SK-N-SH (cell line): ENCODE measurements around the gene TRAF4. TPM values are rescaled to one million over a fixed set of nuclear protein-coding genes. Genes with fewer than 3 reads are reported as not detected.
A peak's percentile ranks its signal among the peaks of the same experiment; 100 is the strongest.

Source experiments
- CTCF ChIA-PET: fragments of 300-600, 350-600 bp; formaldehyde crosslinking; extraction: SDS; loops from one replicate; lab custom pipeline; 2021; lab: Yijun Ruan, JAX
- POLR2A ChIA-PET: fragments of 350-600 bp; sonication (Branson Sonifier 250); formaldehyde crosslinking; extraction: SDS; loops from one replicate; lab custom pipeline; 2020; ENCODE audit warnings: antibody characterized with exemption, inconsistent platforms; lab: Yijun Ruan, JAX
- DNase-seq: peaks from one replicate; pipeline ENCODE4 v3.0.0; 2012
- H2AFZ ChIP-seq: fragments of 200-600 bp; sonication (generic); 2 replicates; pipeline ENCODE4 v1.8.1; 2016; ENCODE audit warnings: antibody characterized with exemption, mild to moderate bottlenecking, low read depth
- H3F3A ChIP-seq: fragments of 200-600 bp; sonication (generic); replicated peaks from 2 replicates; pipeline ENCODE3; 2016; ENCODE audit warnings: antibody characterized with exemption, mild to moderate bottlenecking; ENCODE audit not compliant: insufficient read depth
- H3K27ac ChIP-seq, 2 experiments: fragments of 200-500 bp in 1 of 2; fragments of 200-600 bp in 1 of 2; sonication (Bioruptor generic) in 1 of 2; sonication (generic), shearing (Covaris generic) in 1 of 2; 2 replicates each; pipeline versions ENCODE4 v1.5.1 to v1.6.1; 2014 to 2016; ENCODE audit warnings: low read depth in 2 of 2, inconsistent platforms in 1 of 2, low read length in 1 of 2, mild to moderate bottlenecking in 1 of 2, mixed read lengths in 1 of 2
- H3K27me3 ChIP-seq: fragments of 200-600 bp; sonication (generic), shearing (Covaris generic); 2 replicates; pipeline ENCODE4 v1.6.1; 2016; ENCODE audit warnings: mixed run types; ENCODE audit not compliant: insufficient read depth
- H3K36me3 ChIP-seq, 2 experiments: fragments of 200-500 bp in 1 of 2; fragments of 200-600 bp in 1 of 2; sonication (Bioruptor generic) in 1 of 2; sonication (generic) in 1 of 2; replicated peaks in 1 of 2; 2 replicates each; pipeline versions ENCODE3 to v1.5.1; 2014 to 2016; ENCODE audit warnings: low read length in 1 of 2, mild to moderate bottlenecking in 1 of 2; ENCODE audit not compliant: insufficient read depth in 2 of 2, control insufficient read depth in 1 of 2
- H3K4me1 ChIP-seq, 2 experiments: fragments of 200-500 bp in 1 of 2; fragments of 200-600 bp in 1 of 2; sonication (Bioruptor generic) in 1 of 2; sonication (generic), shearing (Covaris generic) in 1 of 2; 2 replicates each; pipeline versions ENCODE4 v1.5.1 to v1.6.1; 2014 to 2016; ENCODE audit warnings: low read depth in 1 of 2, low read length in 1 of 2, mixed run types in 1 of 2; ENCODE audit not compliant: insufficient read depth in 2 of 2, control insufficient read depth in 1 of 2
- H3K4me2 ChIP-seq: fragments of 200-600 bp; sonication (generic), shearing (Covaris generic); 2 replicates; pipeline ENCODE4 v1.6.1; 2017; ENCODE audit warnings: mixed run types
- H3K4me3 ChIP-seq, 2 experiments: fragments of 200-500 bp in 1 of 2; fragments of 200-600 bp in 1 of 2; sonication (Bioruptor generic) in 1 of 2; sonication (generic), shearing (Covaris generic) in 1 of 2; 2 replicates each; pipeline versions ENCODE4 v1.5.1 to v1.8.1; 2014 to 2016; ENCODE audit warnings: low read depth in 2 of 2, inconsistent platforms in 1 of 2, low read length in 1 of 2, mild to moderate bottlenecking in 1 of 2, mixed read lengths in 1 of 2, moderate library complexity in 1 of 2
- H3K79me2 ChIP-seq: fragments of 200-600 bp; sonication (generic); 2 replicates; pipeline ENCODE4 v1.8.1; 2017; ENCODE audit warnings: mild to moderate bottlenecking; ENCODE audit not compliant: insufficient read depth
- H3K9ac ChIP-seq: fragments of 200-600 bp; sonication (generic); 2 replicates; pipeline ENCODE4 v1.6.1; 2017; ENCODE audit warnings: mixed run types
- H3K9me2 ChIP-seq: fragments of 200-600 bp; sonication (generic); 2 replicates; pipeline ENCODE4 v1.6.1; 2017; ENCODE audit warnings: mixed run types
- H3K9me3 ChIP-seq: fragments of 200-600 bp; sonication (generic); 2 replicates; pipeline ENCODE4 v1.6.1; 2017; ENCODE audit warnings: mixed run types, mild to moderate bottlenecking, moderate library complexity
- H4K20me1 ChIP-seq: fragments of 200-600 bp; sonication (generic); 2 replicates; pipeline ENCODE4 v1.6.1; 2017; ENCODE audit warnings: mild to moderate bottlenecking, mixed run types; ENCODE audit not compliant: insufficient read depth
- EP300 ChIP-seq, 2 experiments: IDR thresholded peaks; 2 replicates each; pipeline versions ENCODE4 v1.4.0 to v1.6.1; 2012; ENCODE audit warnings: borderline replicate concordance in 1 of 2, low read depth in 1 of 2, low read length in 1 of 2
- EZH2phosphoT487 ChIP-seq: fragments of 200-600 bp; sonication (generic); IDR thresholded peaks from 2 replicates; pipeline ENCODE4 v1.6.1; 2017; ENCODE audit warnings: low read depth, mixed run types, mild to moderate bottlenecking, antibody characterized with exemption, moderate library complexity, borderline replicate concordance
- FOXJ3 ChIP-seq: sonication (generic); formaldehyde crosslinking; IDR thresholded peaks from 2 replicates; pipeline ENCODE4 v1.5.1; 2020; ENCODE audit warnings: mild to moderate bottlenecking, missing genetic modification reagents
- GATA2 ChIP-seq: sonication (generic); formaldehyde crosslinking; IDR thresholded peaks from 2 replicates; pipeline ENCODE4 v1.5.0; 2020; ENCODE audit warnings: mild to moderate bottlenecking, missing genetic modification reagents
- JUND ChIP-seq: IDR thresholded peaks from 2 replicates; pipeline ENCODE4 v1.4.0; 2012
- MEF2A ChIP-seq: IDR thresholded peaks from 2 replicates; pipeline ENCODE4 v1.4.0; 2012; ENCODE audit warnings: low read depth, borderline replicate concordance
- NFIC ChIP-seq: IDR thresholded peaks from 2 replicates; pipeline ENCODE4 v1.4.0; 2012; ENCODE audit warnings: borderline replicate concordance
- NRF1 ChIP-seq: IDR thresholded peaks from 2 replicates; pipeline ENCODE4 v1.6.1; 2012; ENCODE audit warnings: low read depth, mild to moderate bottlenecking, low read length
- POLR2AphosphoS5 ChIP-seq: IDR thresholded peaks from 2 replicates; pipeline ENCODE4 v1.6.1; 2012; ENCODE audit warnings: low read depth, low read length
- RAD21 ChIP-seq: IDR thresholded peaks from 2 replicates; pipeline ENCODE4 v1.6.1; 2012; ENCODE audit warnings: mild to moderate bottlenecking, low read length
- RCOR1 ChIP-seq: fragments of 150-350 bp; IDR thresholded peaks from 2 replicates; pipeline ENCODE4 v1.6.1; 2017; ENCODE audit warnings: antibody characterized with exemption, low read length
- SMC3 ChIP-seq: IDR thresholded peaks from 2 replicates; pipeline ENCODE4 v1.6.1; 2012; ENCODE audit warnings: low read depth, low read length, improper control_type of control experiment
- TAF1 ChIP-seq: IDR thresholded peaks from 2 replicates; pipeline ENCODE4 v1.6.1; 2012; ENCODE audit warnings: low read depth, mild to moderate bottlenecking, low read length, moderate library complexity, borderline replicate concordance
- TCF12 ChIP-seq: IDR thresholded peaks from 2 replicates; pipeline ENCODE4 v1.4.0; 2012
- TEAD4 ChIP-seq: IDR thresholded peaks from 2 replicates; pipeline ENCODE4 v1.4.0; 2012; ENCODE audit warnings: mild to moderate bottlenecking, borderline replicate concordance; ENCODE audit not compliant: insufficient read depth
- WGBS: methylation state at CpG from one replicate; pipeline ENCODE4 v1.1.6; 2017; ENCODE audit warnings: low lambda C conversion rate; 5-methylcytosine and 5-hydroxymethylcytosine counted together
- polyA plus RNA-seq, 3 experiments: library from polyadenylated mRNA; depleted of rRNA; stranded (reverse); fragments of >200 nt; gene quantifications; 2 replicates each; pipeline ENCODE4 v1.2.3, GENCODE V29; 2012
- TF ChIP-seq, protein P1 (sequence below): fragments of 150-350 bp; IDR thresholded peaks from 2 replicates; pipeline ENCODE4 v1.6.1; 2016; ENCODE audit warnings: mild to moderate bottlenecking, low read depth, low read length
- TF ChIP-seq, protein P2 (sequence below): fragments of 200-600 bp; sonication (generic); IDR thresholded peaks from 2 replicates; pipeline ENCODE4 v1.6.1; 2017; ENCODE audit warnings: antibody characterized with exemption, mild to moderate bottlenecking, moderate library complexity
- TF ChIP-seq, protein P3 (sequence below): IDR thresholded peaks from 2 replicates; pipeline ENCODE4; 2012
- TF ChIP-seq, protein P4 (sequence below): fragments of 150-350 bp; IDR thresholded peaks from 2 replicates; pipeline ENCODE4 v1.6.1; 2017; ENCODE audit warnings: antibody characterized with exemption, low read length, low read depth, borderline replicate concordance
- TF ChIP-seq, protein P5 (sequence below): IDR thresholded peaks from 2 replicates; pipeline ENCODE4 v1.4.0; 2012; ENCODE audit warnings: low read depth, borderline replicate concordance
- TF ChIP-seq, protein P6 (sequence below): IDR thresholded peaks from 2 replicates; pipeline ENCODE4 v1.4.0; 2012; ENCODE audit warnings: low read depth

TRAF4 gene, protein sequence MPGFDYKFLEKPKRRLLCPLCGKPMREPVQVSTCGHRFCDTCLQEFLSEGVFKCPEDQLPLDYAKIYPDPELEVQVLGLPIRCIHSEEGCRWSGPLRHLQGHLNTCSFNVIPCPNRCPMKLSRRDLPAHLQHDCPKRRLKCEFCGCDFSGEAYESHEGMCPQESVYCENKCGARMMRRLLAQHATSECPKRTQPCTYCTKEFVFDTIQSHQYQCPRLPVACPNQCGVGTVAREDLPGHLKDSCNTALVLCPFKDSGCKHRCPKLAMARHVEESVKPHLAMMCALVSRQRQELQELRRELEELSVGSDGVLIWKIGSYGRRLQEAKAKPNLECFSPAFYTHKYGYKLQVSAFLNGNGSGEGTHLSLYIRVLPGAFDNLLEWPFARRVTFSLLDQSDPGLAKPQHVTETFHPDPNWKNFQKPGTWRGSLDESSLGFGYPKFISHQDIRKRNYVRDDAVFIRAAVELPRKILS
- 95.7 and 104 TPM in 2 replicates for polyA plus RNA-seq (2012; rRNA removed)
- 25.9 and 50.9 TPM in 2 replicates for polyA plus RNA-seq (2012; cell fraction: cytosol; rRNA removed)
- polyA plus RNA-seq (2012; cell fraction: nucleus; rRNA removed) = 357 and 400 TPM in 2 replicates

DNA sequence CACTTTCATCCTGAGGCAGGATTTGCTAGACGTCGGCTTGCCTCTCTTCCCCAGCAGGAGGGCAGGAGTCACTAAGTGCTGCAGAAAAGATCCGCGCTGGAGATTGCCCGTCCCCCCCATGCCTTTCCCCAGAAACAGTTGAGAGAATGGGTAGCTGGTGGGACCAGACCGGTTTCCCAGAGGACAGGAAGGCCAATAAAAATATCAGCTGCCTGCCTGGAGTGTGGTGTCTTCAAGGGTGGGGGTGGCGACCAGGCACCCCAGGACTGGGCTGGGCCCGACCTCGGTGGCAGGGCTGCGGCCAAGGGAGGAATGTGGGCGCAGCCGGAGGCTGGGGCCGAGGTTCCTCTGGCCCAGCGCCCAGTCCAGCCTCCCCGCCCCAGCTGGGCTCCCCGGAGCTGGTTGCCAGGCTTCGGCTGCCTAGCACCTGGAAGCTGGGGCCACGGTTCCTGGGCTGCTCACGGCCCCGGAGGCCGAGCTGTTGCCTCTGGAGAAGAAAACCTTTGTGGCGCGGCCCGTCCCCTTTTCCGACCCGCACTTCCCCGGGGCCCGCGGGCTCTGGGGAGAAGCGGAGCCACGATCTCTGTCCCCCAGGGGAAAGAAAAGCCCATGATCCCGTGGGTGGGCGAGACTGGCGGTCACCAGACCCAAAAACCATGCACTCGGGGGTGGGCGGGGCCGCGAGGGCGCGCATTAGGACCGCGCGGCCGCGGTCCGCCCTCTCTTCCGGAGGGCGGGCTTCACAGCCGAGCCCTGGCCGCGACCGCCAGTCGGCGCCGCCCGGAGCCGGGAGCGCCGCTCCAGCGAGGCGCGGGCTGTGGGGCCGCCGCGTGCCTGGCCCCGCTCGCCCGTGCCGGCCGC is at the start of gene TRAF4:
Gene TRAF4 (plus strand): TSS at position 769 of the 861 bp plus-strand sequence. CDS start 102 bp downstream, outside the sequence.
- Histone ChIP-seq H3K4me1 (peaks cover 23 to 46% of the 10 kb centered on the region in 2 experiments; a peak in 3 of 4 replicates), H3K9me3 (no peaks in the 10 kb centered on the region), H3F3A (peaks cover 27% of the 10 kb centered on the region), H3K79me2 (peaks cover 47% of the 10 kb centered on the region), H3K9ac (peak within 1 kb of the TSS; percentile 91), H3K36me3 (peaks cover 9 to 19% of the 10 kb centered on the region in 2 experiments), H3K27ac (peak within 1 kb of the TSS; percentile 97 to 98), H3K27me3 (no peaks in the 10 kb centered on the region), H3K4me3 (peak within 1 kb of the TSS; percentile 83 to 95), H2AFZ (peak within 1 kb of the TSS; percentile 81), H3K9me2 (no peaks in the 10 kb centered on the region), H4K20me1 (peaks cover 38% of the 10 kb centered on the region), H3K4me2 (peak within 1 kb of the TSS; percentile 99)
- ChIA-PET POLR2A (interaction anchor here (0.6 to 6.6 kb wide), 8 partner anchors 8 to 69 kb away, joined by 3 to 90 read pairs (median 4); partner anchors contain the start of genes NEK8, RPL23A and TLCD1), CTCF (interaction anchor here (0.7 to 20.4 kb wide), 5 partner anchors 11 to 374 kb away, joined by 3 to 612 read pairs (median 4); partner anchors contain the start of genes NEK8, RPL23A and TLCD1)
- 1% methylated on average over 40 of the region's 70 CpGs for WGBS
- DNase-seq = peak; percentile 92
- TF ChIP-seq, protein P1, sequence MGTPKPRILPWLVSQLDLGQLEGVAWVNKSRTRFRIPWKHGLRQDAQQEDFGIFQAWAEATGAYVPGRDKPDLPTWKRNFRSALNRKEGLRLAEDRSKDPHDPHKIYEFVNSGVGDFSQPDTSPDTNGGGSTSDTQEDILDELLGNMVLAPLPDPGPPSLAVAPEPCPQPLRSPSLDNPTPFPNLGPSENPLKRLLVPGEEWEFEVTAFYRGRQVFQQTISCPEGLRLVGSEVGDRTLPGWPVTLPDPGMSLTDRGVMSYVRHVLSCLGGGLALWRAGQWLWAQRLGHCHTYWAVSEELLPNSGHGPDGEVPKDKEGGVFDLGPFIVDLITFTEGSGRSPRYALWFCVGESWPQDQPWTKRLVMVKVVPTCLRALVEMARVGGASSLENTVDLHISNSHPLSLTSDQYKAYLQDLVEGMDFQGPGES = no peak
- TF ChIP-seq TCF12 (peak; percentile 40), NRF1 (no peak), RAD21 (0 out of 2 replicates have a peak, but pooled peaks have one; percentile 10), EZH2phosphoT487 (no peak), SMC3 (0 out of 2 replicates have a peak, but pooled peaks have one; percentile 19), MEF2A (no peak), GATA2 (CRISPR knock-in tag) (peak; percentile 89), NFIC (peak; percentile 82), POLR2AphosphoS5 (peak; percentile 89), RCOR1 (no peak), FOXJ3 (CRISPR knock-in tag) (peak; percentile 45; the same call in 1 of the 2 replicates), TEAD4 (peak; percentile 56; the same call in 1 of the 2 replicates), TAF1 (peak; percentile 82), JUND (no peak; the same call in 1 of the 2 replicates), EP300 (IDR thresholded peaks at IDR 0.05; ENCODE audit: borderline replicate concordance in 1 of 2, low read depth in 1 of 2, low read length in 1 of 2) (0 out of 4 replicates have a peak, but pooled peaks of 1 of the 2 experiments have one; percentile 2)
- TF ChIP-seq, protein P2, sequence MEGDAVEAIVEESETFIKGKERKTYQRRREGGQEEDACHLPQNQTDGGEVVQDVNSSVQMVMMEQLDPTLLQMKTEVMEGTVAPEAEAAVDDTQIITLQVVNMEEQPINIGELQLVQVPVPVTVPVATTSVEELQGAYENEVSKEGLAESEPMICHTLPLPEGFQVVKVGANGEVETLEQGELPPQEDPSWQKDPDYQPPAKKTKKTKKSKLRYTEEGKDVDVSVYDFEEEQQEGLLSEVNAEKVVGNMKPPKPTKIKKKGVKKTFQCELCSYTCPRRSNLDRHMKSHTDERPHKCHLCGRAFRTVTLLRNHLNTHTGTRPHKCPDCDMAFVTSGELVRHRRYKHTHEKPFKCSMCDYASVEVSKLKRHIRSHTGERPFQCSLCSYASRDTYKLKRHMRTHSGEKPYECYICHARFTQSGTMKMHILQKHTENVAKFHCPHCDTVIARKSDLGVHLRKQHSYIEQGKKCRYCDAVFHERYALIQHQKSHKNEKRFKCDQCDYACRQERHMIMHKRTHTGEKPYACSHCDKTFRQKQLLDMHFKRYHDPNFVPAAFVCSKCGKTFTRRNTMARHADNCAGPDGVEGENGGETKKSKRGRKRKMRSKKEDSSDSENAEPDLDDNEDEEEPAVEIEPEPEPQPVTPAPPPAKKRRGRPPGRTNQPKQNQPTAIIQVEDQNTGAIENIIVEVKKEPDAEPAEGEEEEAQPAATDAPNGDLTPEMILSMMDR = no peak
- TF ChIP-seq, protein P3, sequence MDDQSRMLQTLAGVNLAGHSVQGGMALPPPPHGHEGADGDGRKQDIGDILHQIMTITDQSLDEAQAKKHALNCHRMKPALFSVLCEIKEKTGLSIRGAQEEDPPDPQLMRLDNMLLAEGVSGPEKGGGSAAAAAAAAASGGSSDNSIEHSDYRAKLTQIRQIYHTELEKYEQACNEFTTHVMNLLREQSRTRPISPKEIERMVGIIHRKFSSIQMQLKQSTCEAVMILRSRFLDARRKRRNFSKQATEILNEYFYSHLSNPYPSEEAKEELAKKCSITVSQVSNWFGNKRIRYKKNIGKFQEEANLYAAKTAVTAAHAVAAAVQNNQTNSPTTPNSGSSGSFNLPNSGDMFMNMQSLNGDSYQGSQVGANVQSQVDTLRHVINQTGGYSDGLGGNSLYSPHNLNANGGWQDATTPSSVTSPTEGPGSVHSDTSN = peak; percentile 23
- TF ChIP-seq, protein P4, sequence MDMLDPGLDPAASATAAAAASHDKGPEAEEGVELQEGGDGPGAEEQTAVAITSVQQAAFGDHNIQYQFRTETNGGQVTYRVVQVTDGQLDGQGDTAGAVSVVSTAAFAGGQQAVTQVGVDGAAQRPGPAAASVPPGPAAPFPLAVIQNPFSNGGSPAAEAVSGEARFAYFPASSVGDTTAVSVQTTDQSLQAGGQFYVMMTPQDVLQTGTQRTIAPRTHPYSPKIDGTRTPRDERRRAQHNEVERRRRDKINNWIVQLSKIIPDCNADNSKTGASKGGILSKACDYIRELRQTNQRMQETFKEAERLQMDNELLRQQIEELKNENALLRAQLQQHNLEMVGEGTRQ = no peak
- TF ChIP-seq, protein P5, sequence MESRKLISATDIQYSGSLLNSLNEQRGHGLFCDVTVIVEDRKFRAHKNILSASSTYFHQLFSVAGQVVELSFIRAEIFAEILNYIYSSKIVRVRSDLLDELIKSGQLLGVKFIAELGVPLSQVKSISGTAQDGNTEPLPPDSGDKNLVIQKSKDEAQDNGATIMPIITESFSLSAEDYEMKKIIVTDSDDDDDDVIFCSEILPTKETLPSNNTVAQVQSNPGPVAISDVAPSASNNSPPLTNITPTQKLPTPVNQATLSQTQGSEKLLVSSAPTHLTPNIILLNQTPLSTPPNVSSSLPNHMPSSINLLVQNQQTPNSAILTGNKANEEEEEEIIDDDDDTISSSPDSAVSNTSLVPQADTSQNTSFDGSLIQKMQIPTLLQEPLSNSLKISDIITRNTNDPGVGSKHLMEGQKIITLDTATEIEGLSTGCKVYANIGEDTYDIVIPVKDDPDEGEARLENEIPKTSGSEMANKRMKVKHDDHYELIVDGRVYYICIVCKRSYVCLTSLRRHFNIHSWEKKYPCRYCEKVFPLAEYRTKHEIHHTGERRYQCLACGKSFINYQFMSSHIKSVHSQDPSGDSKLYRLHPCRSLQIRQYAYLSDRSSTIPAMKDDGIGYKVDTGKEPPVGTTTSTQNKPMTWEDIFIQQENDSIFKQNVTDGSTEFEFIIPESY = no peak
- TF ChIP-seq, protein P6, sequence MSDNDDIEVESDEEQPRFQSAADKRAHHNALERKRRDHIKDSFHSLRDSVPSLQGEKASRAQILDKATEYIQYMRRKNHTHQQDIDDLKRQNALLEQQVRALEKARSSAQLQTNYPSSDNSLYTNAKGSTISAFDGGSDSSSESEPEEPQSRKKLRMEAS = peak; percentile 77
